ENCODE results near the gene TXNRD1. TPM values are rescaled to one million over a fixed set of nuclear protein-coding genes. Genes with fewer than 3 reads are reported as not detected.
"Not testable (repeated sequence)": the region's sequence is repeated elsewhere in the genome, so short reads cannot be mapped to it uniquely, and the experiment has no call there.

Gene TXNRD1
- total RNA-seq, 4 donors from 2014 or later, result 170 to 313 (median 247) TPM

- ATAC-seq (ENCODE audit: low FRiP score), result no peak
- TF ChIP-seq CTCF (IDR thresholded peaks at IDR 0.05), result no peak
- DNase-seq (ENCODE audit: low spot score), result no peak
Measured at GRCh38 chr12:104387190-104387589, 171.6 kb downstream of the TXNRD1 start.

GRCh38 chr12:104394086-104394485, 178.5 kb downstream of the TXNRD1 start:
- DNase-seq (ENCODE audit: low spot score); ATAC-seq (ENCODE audit: low FRiP score): not testable (repeated sequence)

Other genes starting within 250 kb of the TXNRD1 start
- 10 to 100 TPM; 14.6 to 41.4 (median 24.6) TPM for gene TDG, start 249.9 kb upstream of the TXNRD1 start, total RNA-seq
- 10 to 100 TPM in 2 of 4 donors, 1 to 10 TPM in 2; 8.1 to 31.6 (median 13.8) TPM for gene GLT8D2, start 165.6 kb upstream of the TXNRD1 start, total RNA-seq
- 10 to 100 TPM; 11.2 to 32.5 (median 15.9) TPM for gene HCFC2, start 151.2 kb upstream of the TXNRD1 start, total RNA-seq
- gene NFYB, start 77.6 kb upstream of the TXNRD1 start, total RNA-seq, result 10 to 100 TPM; 25.9 to 47.8 (median 33.8) TPM
- gene EID3, start 88.0 kb downstream of the TXNRD1 start, total RNA-seq, result 10 to 100 TPM; 11.2 to 44.4 (median 19.6) TPM
- 10 to 100 TPM; 12.2 to 58.6 (median 30.1) TPM for gene CHST11, start 241.2 kb downstream of the TXNRD1 start, total RNA-seq